ENCODE data around the gene PRR20C. TPM values are rescaled to one million over a fixed set of nuclear protein-coding genes. Genes with fewer than 3 reads are reported as not detected.

The PRR20C gene
- not detected in 2 replicates for total RNA-seq

GRCh38 chr13:57153761-57154160 lies at the start of gene PRR20C:
TSS of gene PRR20C (plus strand) at chr13:57154061. CDS start at chr13:57154448, 387 bp downstream.

DNA sequence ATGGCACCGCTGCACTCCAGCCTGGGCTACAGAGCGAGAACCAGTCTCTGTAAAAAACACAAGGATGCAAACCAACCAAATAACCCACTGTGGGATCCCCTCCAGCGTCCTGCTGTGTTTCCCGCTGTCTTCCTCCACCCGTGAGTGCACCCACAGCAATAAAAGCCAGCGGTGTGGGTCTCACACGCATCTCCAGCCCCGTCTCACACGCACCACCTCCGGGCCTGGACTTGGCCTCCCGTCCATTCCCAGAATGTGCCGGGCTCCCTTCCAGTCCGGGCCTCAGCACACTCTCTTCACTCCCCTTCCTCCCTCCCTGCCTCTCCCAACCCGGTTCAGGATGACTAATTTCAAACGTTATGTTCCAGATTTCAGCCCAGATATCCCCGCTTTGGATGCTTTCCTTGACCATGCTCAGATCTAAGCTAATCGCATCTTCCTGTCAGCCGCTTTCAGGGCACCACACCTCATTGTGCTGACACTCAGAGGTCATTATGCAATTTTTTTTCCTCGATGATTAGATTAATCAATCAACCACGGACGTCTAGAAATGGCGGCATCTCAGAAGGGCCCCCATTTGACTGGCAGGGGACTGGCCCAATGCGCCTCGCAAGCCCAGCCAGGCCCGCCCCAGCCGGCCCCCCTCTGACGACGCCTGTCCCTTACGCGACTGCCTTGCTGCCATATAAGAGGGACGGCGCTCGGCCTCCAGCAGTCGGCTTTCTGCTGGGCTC lies 13.5 kb upstream of the PRR20C start, which contains the start of gene PRR20A:
TSS of gene PRR20A (plus strand) at position 684 of the 734 bp plus-strand sequence. CDS start 387 bp downstream, outside the sequence.

DNA sequence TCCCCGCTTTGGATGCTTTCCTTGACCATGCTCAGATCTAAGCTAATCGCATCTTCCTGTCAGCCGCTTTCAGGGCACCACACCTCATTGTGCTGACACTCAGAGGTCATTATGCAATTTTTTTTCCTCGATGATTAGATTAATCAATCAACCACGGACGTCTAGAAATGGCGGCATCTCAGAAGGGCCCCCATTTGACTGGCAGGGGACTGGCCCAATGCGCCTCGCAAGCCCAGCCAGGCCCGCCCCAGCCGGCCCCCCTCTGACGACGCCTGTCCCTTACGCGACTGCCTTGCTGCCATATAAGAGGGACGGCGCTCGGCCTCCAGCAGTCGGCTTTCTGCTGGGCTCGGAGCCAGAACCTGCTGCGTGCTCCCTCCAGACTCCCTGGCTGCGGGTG lies 6.7 kb upstream of the PRR20C start, which contains the start of gene PRR20B:
TSS of gene PRR20B (plus strand) at position 301 of the 400 bp plus-strand sequence. CDS start 387 bp downstream, outside the sequence.

GRCh38 chr13:57160332-57160731 lies 6.5 kb downstream of the PRR20C start, which contains the start of gene PRR20D:
TSS of gene PRR20D (plus strand) at chr13:57160632. CDS start at chr13:57161019, 387 bp downstream.

DNA sequence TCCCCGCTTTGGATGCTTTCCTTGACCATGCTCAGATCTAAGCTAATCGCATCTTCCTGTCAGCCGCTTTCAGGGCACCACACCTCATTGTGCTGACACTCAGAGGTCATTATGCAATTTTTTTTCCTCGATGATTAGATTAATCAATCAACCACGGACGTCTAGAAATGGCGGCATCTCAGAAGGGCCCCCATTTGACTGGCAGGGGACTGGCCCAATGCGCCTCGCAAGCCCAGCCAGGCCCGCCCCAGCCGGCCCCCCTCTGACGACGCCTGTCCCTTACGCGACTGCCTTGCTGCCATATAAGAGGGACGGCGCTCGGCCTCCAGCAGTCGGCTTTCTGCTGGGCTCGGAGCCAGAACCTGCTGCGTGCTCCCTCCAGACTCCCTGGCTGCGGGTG lies 13.0 kb downstream of the PRR20C start, which contains the start of gene PRR20E:
TSS of gene PRR20E (plus strand) at position 301 of the 400 bp plus-strand sequence. CDS start 387 bp downstream, outside the sequence.

Other genes with a start within 250 kb of the PRR20C start
- gene PRR20A, start 13.1 kb upstream of the PRR20C start, total RNA-seq, result not detected in 2 replicates
- not detected in 2 replicates for gene PRR20B, start 6.6 kb upstream of the PRR20C start, total RNA-seq
- not detected in 2 replicates for gene PRR20D, start 6.6 kb downstream of the PRR20C start, total RNA-seq
- not detected in 2 replicates for gene PRR20E, start 13.1 kb downstream of the PRR20C start, total RNA-seq